GM23338 (cell line): ENCODE results near the gene BRCA1. TPM values are rescaled to one million over a fixed set of nuclear protein-coding genes. Genes with fewer than 3 reads are reported as not detected.

Experiments
- ATAC-seq: fragments of 200-7000 bp; cut with Tn5 transposase; 3 replicates; pipeline ENCODE4 v1.9.1; 2020
- DNase-seq: peaks from one replicate; pipeline ENCODE4 v3.0.0-alpha.2; 2015; ENCODE audit warnings: low spot score
- H2AFZ ChIP-seq: fragments of 200-600 bp; sonication (generic); 2 replicates; pipeline ENCODE4 v1.8.0; 2016; ENCODE audit warnings: antibody characterized with exemption, mild to moderate bottlenecking, moderate library complexity
- H3F3A ChIP-seq: fragments of 200-600 bp; sonication (generic); replicated peaks from 2 replicates; pipeline ENCODE4 v1.8.0; 2017; ENCODE audit warnings: antibody characterized with exemption, mixed run types, low read depth
- H3K27ac ChIP-seq: fragments of 200-600 bp; sonication (generic); 2 replicates; pipeline ENCODE4 v1.6.1; 2016; ENCODE audit warnings: low read depth
- H3K27me3 ChIP-seq: fragments of 200-600 bp; sonication (generic); 2 replicates; pipeline ENCODE4 v1.8.0; 2016; ENCODE audit warnings: mild to moderate bottlenecking, mixed run types, moderate library complexity; ENCODE audit not compliant: insufficient read depth
- H3K36me3 ChIP-seq: fragments of 200-600 bp; sonication (generic); 2 replicates; pipeline ENCODE4 v1.8.0; 2016; ENCODE audit warnings: mild to moderate bottlenecking; ENCODE audit not compliant: insufficient read depth
- H3K4me1 ChIP-seq: fragments of 200-600 bp; sonication (generic); 2 replicates; pipeline ENCODE4 v1.8.0; 2016; ENCODE audit warnings: mild to moderate bottlenecking, moderate library complexity; ENCODE audit not compliant: insufficient read depth
- H3K4me2 ChIP-seq: fragments of 200-600 bp; sonication (generic); 2 replicates; pipeline ENCODE4 v1.7.1; 2017; ENCODE audit warnings: mixed run types
- H3K4me3 ChIP-seq: fragments of 200-600 bp; sonication (generic); 2 replicates; pipeline ENCODE4 v1.6.1; 2016; ENCODE audit warnings: mixed run types
- H3K79me2 ChIP-seq: fragments of 200-600 bp; sonication (generic); replicated peaks from 2 replicates; pipeline ENCODE4 v1.8.0; 2017; ENCODE audit warnings: mild to moderate bottlenecking; ENCODE audit not compliant: insufficient read depth
- H3K9me2 ChIP-seq: fragments of 200-600 bp; sonication (generic); 2 replicates; pipeline ENCODE4 v1.8.0; 2017; ENCODE audit not compliant: insufficient read depth
- H4K20me1 ChIP-seq: fragments of 200-600 bp; sonication (generic); replicated peaks from 2 replicates; pipeline ENCODE4 v1.8.0; 2017; ENCODE audit warnings: mild to moderate bottlenecking; ENCODE audit not compliant: insufficient read depth
- H3K27ac Mint-ChIP-seq: 2 replicates; pipeline ENCODE4 v1.8.0; 2020; ENCODE audit warnings: inconsistent platforms, mild to moderate bottlenecking, moderate library complexity, mixed read lengths
- H3K27me3 Mint-ChIP-seq: 3 replicates; pipeline ENCODE4 v1.8.0; 2022; ENCODE audit warnings: low read depth, mild to moderate bottlenecking, moderate library complexity, mixed read lengths, inconsistent platforms; ENCODE audit not compliant: insufficient read depth, poor library complexity
- H3K36me3 Mint-ChIP-seq: 3 replicates; pipeline ENCODE4 v1.8.0; 2021; ENCODE audit warnings: low read depth, mild to moderate bottlenecking, inconsistent platforms, moderate library complexity, mixed read lengths
- H3K4me1 Mint-ChIP-seq: 3 replicates; pipeline ENCODE4 v1.8.0; 2020; ENCODE audit warnings: mild to moderate bottlenecking, inconsistent platforms, mixed read lengths
- H3K4me3 Mint-ChIP-seq: 3 replicates; pipeline ENCODE4 v1.8.0; 2021; ENCODE audit warnings: moderate library complexity, mild to moderate bottlenecking, inconsistent platforms, mixed read lengths
- H3K9me3 Mint-ChIP-seq: 3 replicates; pipeline ENCODE4 v1.8.0; 2020; ENCODE audit warnings: moderate library complexity, mild to moderate bottlenecking, inconsistent platforms, mixed read lengths
- CREB1 ChIP-seq: fragments of 250-450 bp; sonication (Bioruptor Pico); IDR thresholded peaks from 2 replicates; pipeline ENCODE4 v1.5.0; 2020; ENCODE audit warnings: low read depth, mild to moderate bottlenecking, moderate library complexity
- CTCF ChIP-seq, 2 experiments: fragments of 200-600 bp in 1 of 2; sonication (generic) in 1 of 2; conservative IDR thresholded peaks; 2 replicates each; pipeline versions ENCODE4 v1.5.1 to v1.6.1; 2016 to 2017; ENCODE audit warnings: antibody characterized with exemption in 2 of 2, low read depth in 2 of 2, mild to moderate bottlenecking in 2 of 2, moderate library complexity in 1 of 2
- ETS1 ChIP-seq: IDR thresholded peaks from 2 replicates; pipeline ENCODE4 v1.6.1; 2016; ENCODE audit warnings: antibody characterized with exemption
- EZH2 ChIP-seq: fragments of 200-600 bp; sonication (generic); IDR thresholded peaks from one replicate; pipeline ENCODE4 v1.8.0; 2017; ENCODE audit warnings: antibody characterized with exemption, mild to moderate bottlenecking, low read depth; ENCODE audit not compliant: unreplicated experiment
- JUNB ChIP-seq: IDR thresholded peaks from one replicate; pipeline ENCODE4 v1.6.1; 2016; ENCODE audit warnings: antibody characterized with exemption; ENCODE audit not compliant: unreplicated experiment
- NANOG ChIP-seq: IDR thresholded peaks from 2 replicates; pipeline ENCODE4 v1.6.1; 2016; ENCODE audit warnings: antibody characterized with exemption, borderline replicate concordance
- POLR2AphosphoS5 ChIP-seq: IDR thresholded peaks from 2 replicates; pipeline ENCODE4 v1.6.1; 2016; ENCODE audit warnings: antibody characterized with exemption, low read depth
- REST ChIP-seq: IDR thresholded peaks from one replicate; pipeline ENCODE4 v1.6.1; 2018; ENCODE audit warnings: antibody characterized with exemption; ENCODE audit not compliant: unreplicated experiment
- STAT1 ChIP-seq: IDR thresholded peaks from one replicate; pipeline ENCODE4 v1.6.1; 2016; ENCODE audit warnings: antibody characterized with exemption; ENCODE audit not compliant: unreplicated experiment
- ZNF114 ChIP-seq: fragments of 250-450 bp; sonication (Bioruptor Pico); IDR thresholded peaks from 2 replicates; pipeline ENCODE4 v1.5.0; 2020; ENCODE audit warnings: mild to moderate bottlenecking, moderate library complexity
- polyA plus RNA-seq: library from polyadenylated mRNA; unstranded; fragments of >200 nt; fragmentation: Nextera tagmentation; extraction: Ambion mirVana; gene quantifications from 2 replicates; pipeline ENCODE4 v1.2.1, GENCODE V29; 2016
- total RNA-seq: library from RNA; depleted of rRNA; stranded (reverse); fragments of >200 nt; shearing (Covaris generic); gene quantifications from 2 replicates; pipeline ENCODE4 v1.2.3, GENCODE V29; 2014

BRCA1 gene
- total and polyA plus RNA-seq, 2 experiments from 2014 or later = 43.2 to 45.9 TPM

GRCh38 chr17:43019418-43019817 is 105.7 kb downstream of the BRCA1 start (continued):
- no peak for TF ChIP-seq REST

- Mint-ChIP-seq H3K36me3 (peaks cover 53% of the 10 kb centered on the region), H3K9me3 (no peaks in the 10 kb centered on the region), H3K4me1 (peaks cover 47% of the 10 kb centered on the region), H3K27me3 (peaks cover 8% of the 10 kb centered on the region), H3K27ac (no peak overlapping the region), H3K4me3 (peak overlapping the region; percentile 23; the same call in 1 of the 3 replicates)
- H3K27ac ChIP-seq = no peak overlapping the region
- H3K9me2 ChIP-seq = no peaks in the 10 kb centered on the region
- peaks cover 28% of the 10 kb centered on the region for H3K4me1 ChIP-seq
- peaks cover 10% of the 10 kb centered on the region for H4K20me1 ChIP-seq
- TF ChIP-seq CREB1 (no peak), JUNB (no peak), POLR2AphosphoS5 (no peak), ZNF114 (CRISPR knock-in tag) (no peak), CTCF (conservative IDR thresholded peaks at IDR 0.05; ENCODE audit: low read depth in 2 of 2) (no peak)
- H3K4me3 ChIP-seq = no peak overlapping the region
- peaks cover 12% of the 10 kb centered on the region; the same call in 1 of the 2 replicates for H3F3A ChIP-seq
- ATAC-seq (no peak), DNase-seq (no peak)
- H2AFZ ChIP-seq = no peak overlapping the region
- H3K36me3 ChIP-seq = peaks cover 9% of the 10 kb centered on the region; the same call in 1 of the 2 replicates
- H3K27me3 ChIP-seq = no peaks in the 10 kb centered on the region
- H3K4me2 ChIP-seq = no peak overlapping the region
- peaks cover 34% of the 10 kb centered on the region for H3K79me2 ChIP-seq
Observed at GRCh38 chr17:43018932-43019331, 106.2 kb downstream of the BRCA1 start.

- no peak overlapping the region for H3K4me2 ChIP-seq
- peaks cover 51% of the 10 kb centered on the region for H3K4me1 Mint-ChIP-seq
- no peak for TF ChIP-seq REST
- no peak for TF ChIP-seq JUNB
- no peak for TF ChIP-seq EZH2
- no peak for TF ChIP-seq ETS1
- no peak for TF ChIP-seq STAT1
- no peak for TF ChIP-seq NANOG
- TF ChIP-seq ZNF114 (CRISPR knock-in tag) = no peak
Observed at GRCh38 chr17:43018008-43018853, 106.9 kb downstream of the BRCA1 start.

More at GRCh38 chr17:43018008-43018853, 106.9 kb downstream of the BRCA1 start:
- Histone ChIP-seq H3K4me3 (no peak overlapping the region), H3K27me3 (no peaks in the 10 kb centered on the region), H3K36me3 (peaks cover 9% of the 10 kb centered on the region; the same call in 1 of the 2 replicates), H3K79me2 (peaks cover 34% of the 10 kb centered on the region), H4K20me1 (peaks cover 10% of the 10 kb centered on the region), H3K4me1 (peaks cover 28% of the 10 kb centered on the region), H3K9me2 (no peaks in the 10 kb centered on the region), H2AFZ (no peak overlapping the region), H3K27ac (no peak overlapping the region), H3F3A (peaks cover 8% of the 10 kb centered on the region; the same call in 1 of the 2 replicates)
- Mint-ChIP-seq H3K36me3 (peaks cover 53% of the 10 kb centered on the region), H3K27me3 (peaks cover 8% of the 10 kb centered on the region), H3K4me3 (no peak overlapping the region), H3K9me3 (no peaks in the 10 kb centered on the region), H3K27ac (no peak overlapping the region)
- peak; percentile 53 for DNase-seq
- ATAC-seq = no peak
